WTC11 (cell line): ENCODE data around the gene NATD1. TPM values are rescaled to one million over a fixed set of nuclear protein-coding genes. Genes with fewer than 3 reads are reported as not detected.

ENCODE experiments used
- ATAC-seq: fragments of 200-7000 bp; cut with Tn5 transposase; 2 replicates; pipeline ENCODE4 v1.10.0; 2021; ENCODE audit warnings: mild to moderate bottlenecking, moderate library complexity
- CTCF ChIA-PET: fragments of 300-600 bp; sonication (Branson Sonifier 250); formaldehyde crosslinking; loops from one replicate; lab custom pipeline; 2021; ENCODE audit warnings: antibody characterized with exemption; lab: Charles Lee
- POLR2A ChIA-PET: fragments of 350-600 bp; sonication (Branson Sonifier 250); formaldehyde crosslinking; loops from one replicate; lab custom pipeline; 2021; ENCODE audit warnings: antibody characterized with exemption; lab: Charles Lee
- DNase-seq: peaks from one replicate; pipeline ENCODE4 v3.0.0; 2021; ENCODE audit warnings: low spot score
- H3K27ac Mint-ChIP-seq: 2 replicates; pipeline ENCODE4 v1.8.0; 2021; ENCODE audit warnings: mixed read lengths
- H3K27me3 Mint-ChIP-seq: 2 replicates; pipeline ENCODE4 v1.8.0; 2021; ENCODE audit warnings: low read depth, mild to moderate bottlenecking, moderate library complexity, mixed read lengths
- H3K36me3 Mint-ChIP-seq: 2 replicates; pipeline ENCODE4 v1.8.0; 2021; ENCODE audit warnings: mixed read lengths
- H3K4me1 Mint-ChIP-seq: 2 replicates; pipeline ENCODE4 v1.8.0; 2022; ENCODE audit warnings: mixed read lengths
- H3K4me3 Mint-ChIP-seq: 2 replicates; pipeline ENCODE4 v1.8.0; 2021; ENCODE audit warnings: mild to moderate bottlenecking, moderate library complexity, mixed read lengths
- H3K9me3 Mint-ChIP-seq: 2 replicates; pipeline ENCODE4 v1.8.0; 2021; ENCODE audit warnings: mixed read lengths
- CBFB ChIP-seq: sonication (generic); formaldehyde crosslinking; IDR thresholded peaks from 2 replicates; pipeline ENCODE4 v1.8.1; 2022; ENCODE audit warnings: mild to moderate bottlenecking, low read depth, missing genetic modification reagents
- E2F4 ChIP-seq: sonication (generic); formaldehyde crosslinking; IDR thresholded peaks from 2 replicates; pipeline ENCODE4 v1.8.1; 2022; ENCODE audit warnings: low read depth, mild to moderate bottlenecking, moderate library complexity, missing genetic modification reagents, borderline replicate concordance
- E2F5 ChIP-seq: sonication (generic); formaldehyde crosslinking; IDR thresholded peaks from 2 replicates; pipeline ENCODE4 v1.8.1; 2022; ENCODE audit warnings: mild to moderate bottlenecking, moderate library complexity, missing genetic modification reagents
- ELF4 ChIP-seq: sonication (generic); formaldehyde crosslinking; IDR thresholded peaks from 2 replicates; pipeline ENCODE4 v1.8.1; 2022; ENCODE audit warnings: low read depth, mild to moderate bottlenecking, moderate library complexity, missing genetic modification reagents
- KAT7 ChIP-seq: sonication (generic); formaldehyde crosslinking; IDR thresholded peaks from 2 replicates; pipeline ENCODE4 v1.8.1; 2023; ENCODE audit warnings: missing genetic modification reagents, mild to moderate bottlenecking, borderline replicate concordance
- MXD4 ChIP-seq: fragments of 250-450 bp; sonication (Bioruptor Pico); IDR thresholded peaks from 2 replicates; pipeline ENCODE4 v1.8.0; 2021; ENCODE audit warnings: mild to moderate bottlenecking, moderate library complexity, borderline replicate concordance
- NFATC4 ChIP-seq: fragments of 250-450 bp; sonication (Bioruptor Pico); IDR thresholded peaks from 2 replicates; pipeline ENCODE4 v1.9.0; 2021; ENCODE audit warnings: mild to moderate bottlenecking
- NR1H2 ChIP-seq: sonication (generic); formaldehyde crosslinking; IDR thresholded peaks from 2 replicates; pipeline ENCODE4 v1.9.0; 2021; ENCODE audit warnings: mild to moderate bottlenecking, moderate library complexity, missing genetic modification reagents
- PRDM15 ChIP-seq: sonication (generic); formaldehyde crosslinking; IDR thresholded peaks from 2 replicates; pipeline ENCODE4 v1.8.0; 2022; ENCODE audit warnings: missing genetic modification reagents
- SMAD4 ChIP-seq: sonication (generic); formaldehyde crosslinking; IDR thresholded peaks from 2 replicates; pipeline ENCODE4 v1.8.0; 2022; ENCODE audit warnings: mild to moderate bottlenecking, missing genetic modification reagents
- TEAD1 ChIP-seq: sonication (generic); formaldehyde crosslinking; IDR thresholded peaks from 2 replicates; pipeline ENCODE4 v1.8.0; 2022; ENCODE audit warnings: mild to moderate bottlenecking, missing genetic modification reagents
- TP53 ChIP-seq: sonication (generic); formaldehyde crosslinking; IDR thresholded peaks from 2 replicates; pipeline ENCODE4 v1.8.1; 2023; ENCODE audit warnings: mild to moderate bottlenecking, missing genetic modification reagents
- ZNF317 ChIP-seq: sonication (generic); formaldehyde crosslinking; IDR thresholded peaks from 2 replicates; pipeline ENCODE4 v1.8.1; 2023; ENCODE audit warnings: low read depth, mild to moderate bottlenecking, moderate library complexity, missing genetic modification reagents, borderline replicate concordance
- ZNF423 ChIP-seq: fragments of 250-450 bp; sonication (Bioruptor Pico); IDR thresholded peaks from 2 replicates; pipeline ENCODE4 v2.1.2; 2022; ENCODE audit warnings: mild to moderate bottlenecking, moderate library complexity
- total RNA-seq: library from RNA; stranded (reverse); gene quantifications from 3 replicates; pipeline ENCODE4 v1.2.3, GENCODE V29; 2021
- TF ChIP-seq, protein P1 (sequence below): fragments of 250-450 bp; sonication (Bioruptor Pico); conservative IDR thresholded peaks from 2 replicates; pipeline ENCODE4 v1.9.0; 2021; ENCODE audit warnings: mild to moderate bottlenecking
- TF ChIP-seq, protein P2 (sequence below): fragments of 250-450 bp; sonication (Bioruptor Pico); IDR thresholded peaks from 2 replicates; pipeline ENCODE4 v1.9.0; 2021; ENCODE audit warnings: mild to moderate bottlenecking, borderline replicate concordance
- TF ChIP-seq, protein P3 (sequence below): sonication (generic); formaldehyde crosslinking; IDR thresholded peaks from 2 replicates; pipeline ENCODE4 v1.8.0; 2023; ENCODE audit warnings: mild to moderate bottlenecking, missing genetic modification reagents

The NATD1 gene
- total RNA-seq, 1 experiment from 2014 or later, result 10.1 TPM

GRCh38 chr17:21296097-21297025 is 43.2 kb upstream of the NATD1 start:
- H3K4me1 Mint-ChIP-seq, result no peaks in the 10 kb centered on the region
- H3K36me3 Mint-ChIP-seq, result peaks cover 54% of the 10 kb centered on the region
- no peak overlapping the region for H3K4me3 Mint-ChIP-seq
- ATAC-seq (no peak), DNase-seq (no peak)
- POLR2A ChIA-PET, result no interaction called here
- peaks cover 14% of the 10 kb centered on the region for H3K9me3 Mint-ChIP-seq
- H3K27ac Mint-ChIP-seq, result peak overlapping the region; percentile 76; the same call in 1 of the 2 replicates
- H3K27me3 Mint-ChIP-seq, result peaks cover 3% of the 10 kb centered on the region; the same call in 1 of the 2 replicates
- CTCF ChIA-PET, result interaction anchor here (0.5 to 1.3 kb wide), 3 partner anchors 13 to 215 kb away, joined by 3 to 5 read pairs (median 4); no protein-coding TSS in a partner anchor
- TF ChIP-seq PRDM15 (CRISPR knock-in tag), result no peak
- TF ChIP-seq KAT7 (CRISPR knock-in tag), result no peak
- TF ChIP-seq ZNF423 (CRISPR knock-in tag), result no peak
- TF ChIP-seq, protein P1, sequence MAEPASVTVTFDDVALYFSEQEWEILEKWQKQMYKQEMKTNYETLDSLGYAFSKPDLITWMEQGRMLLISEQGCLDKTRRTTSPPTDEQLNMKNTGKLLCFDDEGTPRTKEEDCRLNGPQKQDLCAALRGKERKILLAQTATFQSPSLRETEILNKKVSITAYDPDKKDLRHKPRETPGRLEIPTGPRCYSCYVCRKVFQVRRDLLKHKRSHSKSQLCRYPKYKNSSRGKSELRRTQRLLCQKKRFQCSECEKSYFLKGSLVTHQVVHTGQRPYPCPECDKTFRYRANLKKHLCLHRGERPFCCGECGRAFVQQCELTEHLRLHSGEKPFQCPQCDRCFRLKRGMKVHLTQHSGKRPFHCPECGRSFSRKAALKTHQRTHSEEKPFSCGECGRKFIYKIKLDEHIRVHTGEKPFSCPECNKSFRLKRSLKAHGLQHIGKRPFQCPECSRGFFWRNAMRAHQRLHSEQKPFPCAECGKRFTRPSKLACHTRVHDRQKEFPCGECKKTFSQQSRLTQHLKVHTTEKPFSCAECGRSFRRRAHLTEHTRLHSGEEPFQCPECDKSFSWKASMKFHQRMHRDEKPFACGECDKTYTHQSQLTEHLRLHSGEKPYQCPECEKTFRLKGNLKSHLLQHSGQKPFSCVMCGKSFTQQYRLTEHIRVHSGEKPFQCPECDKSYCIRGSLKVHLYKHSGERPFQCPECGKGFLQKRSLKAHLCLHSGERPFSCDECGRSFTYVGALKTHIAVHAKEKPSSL, result no peak
- TF ChIP-seq MXD4 (CRISPR knock-in tag), result no peak
- TF ChIP-seq, protein P2, sequence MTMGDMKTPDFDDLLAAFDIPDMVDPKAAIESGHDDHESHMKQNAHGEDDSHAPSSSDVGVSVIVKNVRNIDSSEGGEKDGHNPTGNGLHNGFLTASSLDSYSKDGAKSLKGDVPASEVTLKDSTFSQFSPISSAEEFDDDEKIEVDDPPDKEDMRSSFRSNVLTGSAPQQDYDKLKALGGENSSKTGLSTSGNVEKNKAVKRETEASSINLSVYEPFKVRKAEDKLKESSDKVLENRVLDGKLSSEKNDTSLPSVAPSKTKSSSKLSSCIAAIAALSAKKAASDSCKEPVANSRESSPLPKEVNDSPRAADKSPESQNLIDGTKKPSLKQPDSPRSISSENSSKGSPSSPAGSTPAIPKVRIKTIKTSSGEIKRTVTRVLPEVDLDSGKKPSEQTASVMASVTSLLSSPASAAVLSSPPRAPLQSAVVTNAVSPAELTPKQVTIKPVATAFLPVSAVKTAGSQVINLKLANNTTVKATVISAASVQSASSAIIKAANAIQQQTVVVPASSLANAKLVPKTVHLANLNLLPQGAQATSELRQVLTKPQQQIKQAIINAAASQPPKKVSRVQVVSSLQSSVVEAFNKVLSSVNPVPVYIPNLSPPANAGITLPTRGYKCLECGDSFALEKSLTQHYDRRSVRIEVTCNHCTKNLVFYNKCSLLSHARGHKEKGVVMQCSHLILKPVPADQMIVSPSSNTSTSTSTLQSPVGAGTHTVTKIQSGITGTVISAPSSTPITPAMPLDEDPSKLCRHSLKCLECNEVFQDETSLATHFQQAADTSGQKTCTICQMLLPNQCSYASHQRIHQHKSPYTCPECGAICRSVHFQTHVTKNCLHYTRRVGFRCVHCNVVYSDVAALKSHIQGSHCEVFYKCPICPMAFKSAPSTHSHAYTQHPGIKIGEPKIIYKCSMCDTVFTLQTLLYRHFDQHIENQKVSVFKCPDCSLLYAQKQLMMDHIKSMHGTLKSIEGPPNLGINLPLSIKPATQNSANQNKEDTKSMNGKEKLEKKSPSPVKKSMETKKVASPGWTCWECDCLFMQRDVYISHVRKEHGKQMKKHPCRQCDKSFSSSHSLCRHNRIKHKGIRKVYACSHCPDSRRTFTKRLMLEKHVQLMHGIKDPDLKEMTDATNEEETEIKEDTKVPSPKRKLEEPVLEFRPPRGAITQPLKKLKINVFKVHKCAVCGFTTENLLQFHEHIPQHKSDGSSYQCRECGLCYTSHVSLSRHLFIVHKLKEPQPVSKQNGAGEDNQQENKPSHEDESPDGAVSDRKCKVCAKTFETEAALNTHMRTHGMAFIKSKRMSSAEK (CRISPR knock-in tag), result no peak
- TF ChIP-seq NFATC4 (CRISPR knock-in tag), result no peak
- no peak for TF ChIP-seq CBFB
- TF ChIP-seq, protein P3, sequence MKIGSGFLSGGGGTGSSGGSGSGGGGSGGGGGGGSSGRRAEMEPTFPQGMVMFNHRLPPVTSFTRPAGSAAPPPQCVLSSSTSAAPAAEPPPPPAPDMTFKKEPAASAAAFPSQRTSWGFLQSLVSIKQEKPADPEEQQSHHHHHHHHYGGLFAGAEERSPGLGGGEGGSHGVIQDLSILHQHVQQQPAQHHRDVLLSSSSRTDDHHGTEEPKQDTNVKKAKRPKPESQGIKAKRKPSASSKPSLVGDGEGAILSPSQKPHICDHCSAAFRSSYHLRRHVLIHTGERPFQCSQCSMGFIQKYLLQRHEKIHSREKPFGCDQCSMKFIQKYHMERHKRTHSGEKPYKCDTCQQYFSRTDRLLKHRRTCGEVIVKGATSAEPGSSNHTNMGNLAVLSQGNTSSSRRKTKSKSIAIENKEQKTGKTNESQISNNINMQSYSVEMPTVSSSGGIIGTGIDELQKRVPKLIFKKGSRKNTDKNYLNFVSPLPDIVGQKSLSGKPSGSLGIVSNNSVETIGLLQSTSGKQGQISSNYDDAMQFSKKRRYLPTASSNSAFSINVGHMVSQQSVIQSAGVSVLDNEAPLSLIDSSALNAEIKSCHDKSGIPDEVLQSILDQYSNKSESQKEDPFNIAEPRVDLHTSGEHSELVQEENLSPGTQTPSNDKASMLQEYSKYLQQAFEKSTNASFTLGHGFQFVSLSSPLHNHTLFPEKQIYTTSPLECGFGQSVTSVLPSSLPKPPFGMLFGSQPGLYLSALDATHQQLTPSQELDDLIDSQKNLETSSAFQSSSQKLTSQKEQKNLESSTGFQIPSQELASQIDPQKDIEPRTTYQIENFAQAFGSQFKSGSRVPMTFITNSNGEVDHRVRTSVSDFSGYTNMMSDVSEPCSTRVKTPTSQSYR, result no peak
- TF ChIP-seq TEAD1 (CRISPR knock-in tag), result no peak
- no peak for TF ChIP-seq SMAD4 (CRISPR knock-in tag)
- no peak for TF ChIP-seq NR1H2 (CRISPR knock-in tag)
- no peak for TF ChIP-seq E2F5 (CRISPR knock-in tag)
- no peak for TF ChIP-seq ZNF317
- TF ChIP-seq TP53 (CRISPR knock-in tag), result no peak
- TF ChIP-seq ELF4 (CRISPR knock-in tag), result no peak
- TF ChIP-seq E2F4 (CRISPR knock-in tag), result no peak
